Common myeloid progenitor, CD34-positive (primary cell): Measurements from ENCODE around the gene KIF1A.
"Not testable (repeated sequence)": the region's sequence is repeated elsewhere in the genome, so short reads cannot be mapped to it uniquely, and the experiment has no call there.

ENCODE experiments used
- CTCF ChIA-PET: fragments of 350-600 bp; sonication (Branson Sonifier 250); formaldehyde crosslinking; loops from one replicate; lab custom pipeline; 2021; ENCODE audit warnings: antibody characterized with exemption; lab: Charles Lee
- POLR2A ChIA-PET: fragments of 350-600 bp; sonication (Branson Sonifier 250); formaldehyde crosslinking; loops from one replicate; lab custom pipeline; 2021; ENCODE audit warnings: antibody characterized with exemption; lab: Charles Lee
- DNase-seq, 3 donors: peaks; one replicate each; pipeline versions ENCODE4 v3.0.0 to v3.0.0-alpha.2; 2013
- H3K27ac ChIP-seq, 2 experiments: 1 replicate in 1 of 2; 2 replicates in 1 of 2; pipeline ENCODE4 v1.7.0; 2013; ENCODE audit warnings: inconsistent platforms in 2 of 2, low read length in 2 of 2, mild to moderate bottlenecking in 2 of 2, low read depth in 1 of 2, moderate library complexity in 1 of 2; ENCODE audit not compliant: severe bottlenecking in 2 of 2, insufficient read depth in 1 of 2, poor library complexity in 1 of 2
- H3K27me3 ChIP-seq, 5 experiments: replicated peaks in 2 of 5; 1 replicate in 3 of 5; 2 replicates in 2 of 5; pipeline versions ENCODE4 v1.6.1 to v1.7.0; 2013; ENCODE audit warnings: low read length in 4 of 5, mild to moderate bottlenecking in 2 of 5, moderate library complexity in 2 of 5, inconsistent platforms in 1 of 5; ENCODE audit not compliant: insufficient read depth in 5 of 5, control insufficient read depth in 4 of 5
- H3K36me3 ChIP-seq, 4 experiments: 1 replicate in 2 of 4; 2 replicates in 2 of 4; pipeline versions ENCODE4 v1.6.1 to v1.7.0; 2013; ENCODE audit warnings: low read length in 3 of 4, control low read depth in 1 of 4, mild to moderate bottlenecking in 1 of 4; ENCODE audit not compliant: control insufficient read depth in 4 of 4, insufficient read depth in 4 of 4
- H3K4me1 ChIP-seq, 4 experiments: 1 replicate in 3 of 4; 2 replicates in 1 of 4; pipeline versions ENCODE4 v1.6.1 to v1.7.1; 2013; ENCODE audit warnings: low read length in 3 of 4, mild to moderate bottlenecking in 3 of 4, control low read depth in 1 of 4, inconsistent platforms in 1 of 4, moderate library complexity in 1 of 4; ENCODE audit not compliant: control insufficient read depth in 4 of 4, insufficient read depth in 4 of 4; ENCODE audit errors: control extremely low read depth in 1 of 4
- H3K4me3 ChIP-seq, 7 experiments: 1 replicate in 4 of 7; 2 replicates in 3 of 7; pipeline versions ENCODE4 v1.5.1 to v1.7.0; 2013; ENCODE audit warnings: mild to moderate bottlenecking in 7 of 7, low read length in 6 of 7, moderate library complexity in 6 of 7, inconsistent platforms in 2 of 7, low read depth in 2 of 7, control low read depth in 1 of 7; ENCODE audit not compliant: insufficient read depth in 4 of 7, control insufficient read depth in 1 of 7; ENCODE audit errors: extremely low read depth in 1 of 7
- H3K9me3 ChIP-seq, 5 experiments: 1 replicate in 4 of 5; 2 replicates in 1 of 5; pipeline versions ENCODE4 v1.6.1 to v1.7.1; 2013; ENCODE audit warnings: low read length in 4 of 5, mild to moderate bottlenecking in 2 of 5, inconsistent platforms in 1 of 5, low read depth in 1 of 5, moderate library complexity in 1 of 5; ENCODE audit not compliant: control insufficient read depth in 4 of 5, insufficient read depth in 2 of 5; ENCODE audit errors: control extremely low read depth in 1 of 5
- WGBS: methylation state at CpG from one replicate; pipeline ENCODE4 v1.1.5; 2013; ENCODE audit not compliant: insufficient coverage; 5-methylcytosine and 5-hydroxymethylcytosine counted together

KIF1A gene

DNA sequence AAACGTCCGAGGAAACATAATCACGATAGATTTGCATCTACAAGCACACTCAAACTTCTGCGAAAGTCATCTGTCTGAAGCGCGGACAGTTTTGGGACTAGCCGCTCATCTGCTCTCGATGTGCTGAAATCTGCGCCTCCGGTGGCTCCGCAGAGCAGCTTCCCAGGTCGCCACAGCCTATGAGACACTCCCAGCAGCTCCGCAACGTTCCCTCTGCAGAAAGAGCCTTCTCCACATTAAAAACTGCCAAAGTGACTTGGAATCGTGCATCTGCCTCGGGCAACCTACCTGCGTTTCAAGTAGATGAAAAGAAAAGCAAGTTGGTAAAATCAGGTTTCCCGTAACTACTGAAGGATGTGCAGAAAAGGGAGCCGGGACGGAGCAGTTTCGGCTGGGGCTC lies 119.4 kb downstream of the KIF1A start:
- POLR2A ChIA-PET, H3K4me3 ChIP-seq, DNase-seq, H3K9me3 ChIP-seq, H3K27me3 ChIP-seq, H3K27ac ChIP-seq, H3K36me3 ChIP-seq: not testable (repeated sequence)
- CTCF ChIA-PET = interaction anchor here (1.0 kb wide), 1 partner anchor 61 kb away, joined by 3 read pairs; no protein-coding TSS in a partner anchor
- 100% methylated on average over 6 of the region's 21 CpGs for WGBS
- peaks cover 0 to 12% (median 10%) of the 10 kb centered on the region in 4 experiments for H3K4me1 ChIP-seq

DNA sequence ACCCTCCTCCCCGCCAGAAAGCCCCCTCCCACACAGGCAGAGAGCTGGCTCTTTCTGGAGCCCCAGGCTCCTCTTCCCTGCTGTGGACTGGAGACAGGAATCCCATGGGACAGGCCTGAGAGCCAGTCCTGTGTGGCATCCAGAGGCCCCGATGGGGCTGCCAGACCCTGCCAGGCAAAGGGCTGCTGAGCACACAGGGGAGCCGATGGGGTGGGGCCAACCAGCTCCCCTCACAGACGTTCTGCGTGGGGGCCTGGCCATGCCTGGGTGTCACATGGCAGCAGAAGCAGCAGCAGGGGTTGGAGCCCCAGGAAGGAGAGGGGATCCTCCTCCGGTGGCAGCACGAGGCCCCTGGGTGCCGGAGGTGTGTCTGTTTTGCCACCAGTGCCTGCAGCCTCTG lies 120.2 kb downstream of the KIF1A start:
- POLR2A ChIA-PET, H3K27me3 ChIP-seq, H3K4me1 ChIP-seq, H3K27ac ChIP-seq, DNase-seq, H3K9me3 ChIP-seq, H3K36me3 ChIP-seq, H3K4me3 ChIP-seq: not testable (repeated sequence)
- CTCF ChIA-PET = interaction anchor here (1.0 kb wide), 1 partner anchor 62 kb away, joined by 3 read pairs; no protein-coding TSS in a partner anchor
- WGBS = 64% methylated on average over 4 of the region's 8 CpGs

DNA sequence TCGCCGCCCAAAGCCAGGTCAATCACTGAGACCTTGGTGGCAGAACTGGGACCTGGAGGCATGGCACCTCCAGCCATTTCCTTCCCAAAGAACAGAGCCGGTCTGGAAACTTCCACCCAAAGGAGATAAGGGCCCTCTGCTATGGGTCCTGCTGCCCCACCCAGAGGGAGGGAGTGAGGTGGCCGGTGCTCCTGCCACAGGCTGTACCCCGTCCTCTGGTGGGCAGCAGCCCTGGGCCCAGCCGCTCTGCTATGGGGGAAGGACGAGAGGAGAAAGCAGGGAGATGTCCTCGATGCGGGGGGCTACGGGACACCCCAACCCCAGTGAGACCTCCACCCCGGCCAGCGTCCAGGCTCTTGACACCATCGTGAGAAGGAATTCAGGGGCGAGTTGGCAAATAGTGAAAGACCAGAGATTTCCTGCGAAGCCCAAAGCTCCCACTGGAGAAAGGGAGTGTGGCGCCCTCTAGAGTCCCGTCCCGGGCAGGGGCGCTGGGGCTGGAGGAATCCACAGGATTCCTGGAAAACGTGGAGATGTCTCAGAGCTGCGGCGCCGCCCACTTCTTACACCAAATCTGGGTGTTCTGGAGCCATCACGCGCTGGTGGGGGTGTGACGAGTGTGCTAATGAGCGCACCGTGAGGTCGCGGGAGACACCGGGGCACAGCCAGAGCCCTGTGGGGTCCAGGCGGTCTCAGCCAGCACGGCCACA lies 121.0 kb downstream of the KIF1A start:
- POLR2A ChIA-PET, DNase-seq, CTCF ChIA-PET, H3K36me3 ChIP-seq, H3K4me1 ChIP-seq, H3K27ac ChIP-seq, H3K9me3 ChIP-seq, H3K27me3 ChIP-seq, H3K4me3 ChIP-seq: not testable (repeated sequence)
- no CpG with 5 or more reads among the region's 33 CpGs for WGBS

DNA sequence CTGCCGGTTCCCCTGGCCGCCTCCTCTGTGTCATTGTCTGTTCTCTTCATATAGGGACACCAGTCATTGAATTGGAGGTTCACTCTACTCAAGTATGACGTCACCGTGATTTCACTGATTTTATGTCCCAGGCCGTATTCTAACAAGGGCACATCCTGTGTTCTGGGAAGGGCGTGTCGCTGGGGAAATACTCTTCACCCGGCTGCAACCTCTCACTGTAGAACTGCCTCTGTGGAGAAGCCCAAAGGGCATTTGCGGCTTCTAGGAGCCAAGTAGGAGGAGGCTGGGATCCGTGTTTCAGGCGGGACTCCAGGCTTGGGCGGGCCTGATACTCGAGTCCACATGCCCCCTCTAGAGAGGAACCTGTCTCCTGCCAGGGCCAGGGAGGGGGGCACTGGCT lies 123.5 kb downstream of the KIF1A start:
- H3K9me3 ChIP-seq, DNase-seq, H3K27ac ChIP-seq, H3K27me3 ChIP-seq, H3K4me1 ChIP-seq, H3K4me3 ChIP-seq, H3K36me3 ChIP-seq, POLR2A ChIA-PET, CTCF ChIA-PET: not testable (repeated sequence)
- WGBS = no CpG with 5 or more reads among the region's 13 CpGs

DNA sequence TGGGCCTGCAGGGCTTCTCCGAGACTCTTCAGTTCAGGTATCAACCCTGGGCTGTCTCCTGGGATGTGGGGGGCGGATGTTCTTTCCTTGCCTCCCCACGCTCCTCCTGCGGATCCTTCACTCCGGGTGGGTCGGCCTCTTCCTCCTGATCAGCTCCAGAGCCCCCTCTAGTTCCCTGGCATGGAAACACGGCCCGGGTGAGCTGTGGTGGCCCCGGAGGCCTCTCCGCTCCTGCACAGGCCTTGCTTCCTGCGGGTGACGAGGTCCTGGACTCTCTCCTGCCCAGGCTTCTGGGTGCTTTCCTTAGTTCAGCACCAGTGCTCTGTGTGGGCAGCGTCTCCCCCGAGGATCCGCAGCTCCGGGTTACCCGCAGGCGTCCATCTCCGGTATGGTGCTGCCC lies 124.4 kb downstream of the KIF1A start:
- H3K36me3 ChIP-seq, DNase-seq, POLR2A ChIA-PET, H3K9me3 ChIP-seq, H3K4me3 ChIP-seq, H3K4me1 ChIP-seq, H3K27ac ChIP-seq, H3K27me3 ChIP-seq, CTCF ChIA-PET: not testable (repeated sequence)
- no CpG with 5 or more reads among the region's 19 CpGs for WGBS

DNA sequence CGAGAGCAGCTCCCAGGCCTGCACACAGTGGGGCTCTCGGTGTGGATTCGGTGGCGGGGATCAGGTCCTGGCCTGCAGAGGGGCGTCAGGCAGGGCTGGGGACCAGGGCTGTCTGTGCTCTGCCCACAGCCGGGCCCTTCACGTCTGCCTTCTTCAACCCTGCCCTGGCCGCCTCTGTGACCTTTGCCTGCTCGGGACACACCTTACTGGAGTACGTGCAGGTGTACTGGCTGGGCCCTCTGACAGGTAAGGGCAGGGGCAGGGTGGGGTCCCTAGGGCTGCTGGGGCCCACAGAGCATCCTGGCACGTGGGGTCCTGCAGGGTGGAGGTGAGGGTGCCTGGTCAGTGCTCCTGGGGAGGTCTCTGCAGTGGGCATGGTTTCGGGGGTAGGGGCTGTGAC lies 125.7 kb downstream of the KIF1A start:
- H3K27ac ChIP-seq, H3K9me3 ChIP-seq, POLR2A ChIA-PET, H3K4me1 ChIP-seq, H3K27me3 ChIP-seq, H3K4me3 ChIP-seq, DNase-seq, H3K36me3 ChIP-seq, CTCF ChIA-PET: not testable (repeated sequence)
- no CpG with 5 or more reads among the region's 12 CpGs for WGBS

DNA sequence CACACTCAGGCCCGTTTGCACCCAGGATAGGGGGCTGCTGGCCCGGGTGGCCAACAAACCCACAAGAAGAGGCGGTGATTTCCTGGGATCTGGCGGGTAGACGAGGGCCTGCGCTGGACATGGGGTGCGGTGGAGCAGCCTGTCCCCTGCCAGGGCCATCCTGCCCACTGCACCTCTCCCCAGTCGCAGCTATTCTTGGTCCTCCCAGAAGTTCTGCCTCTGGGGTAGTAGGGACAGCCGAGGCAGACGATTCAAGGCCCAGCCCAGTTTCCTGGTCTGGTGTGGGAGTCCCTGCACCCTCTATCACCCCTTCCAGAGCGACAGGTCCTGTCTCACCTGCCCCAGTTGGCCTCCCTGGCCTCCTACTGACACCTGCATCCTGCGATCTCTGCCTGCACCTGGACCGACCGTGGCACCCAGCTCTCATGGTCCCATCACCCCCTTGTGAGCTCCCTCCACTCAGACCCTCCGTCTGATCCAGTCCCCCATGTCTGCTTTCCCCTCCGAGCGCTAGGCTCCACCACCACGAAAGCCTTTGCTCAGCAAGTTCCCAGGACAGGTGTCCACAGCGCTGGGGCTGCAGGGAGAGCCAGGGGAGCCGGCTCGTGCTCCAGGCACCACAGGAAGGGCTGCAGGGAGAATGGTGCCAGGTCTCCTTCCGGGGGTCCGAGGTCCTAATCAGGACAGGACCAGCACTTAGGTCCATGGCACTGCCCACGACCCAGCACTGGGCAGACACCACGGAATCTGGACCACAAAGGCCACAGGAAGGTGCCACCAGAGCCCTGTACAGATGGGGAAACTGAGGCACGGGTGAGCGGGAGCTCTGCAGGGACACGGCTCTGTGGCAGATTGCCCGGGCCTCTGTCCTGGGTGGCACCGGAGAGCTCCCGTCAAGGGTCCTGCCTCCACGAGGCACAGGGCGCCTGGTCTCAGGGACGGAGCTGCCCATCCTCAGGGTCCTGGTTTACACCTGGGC lies 127.1 kb downstream of the KIF1A start:
- CTCF ChIA-PET, POLR2A ChIA-PET, H3K27me3 ChIP-seq, H3K4me1 ChIP-seq, DNase-seq, H3K4me3 ChIP-seq, H3K9me3 ChIP-seq, H3K36me3 ChIP-seq, H3K27ac ChIP-seq: not testable (repeated sequence)
- no CpG with 5 or more reads among the region's 34 CpGs for WGBS
